OCI-M2 (cell line): ENCODE measurements around the gene NDST1.

Experiments used
- DNase-seq: peaks from one replicate; lab custom pipeline; 2025; ENCODE audit not compliant: unreplicated experiment; lab: John Stamatoyannopoulos, UW

Gene NDST1

GRCh38 chr5:150583541-150584225 lies 75.8 kb downstream of the NDST1 start:
- no peak for DNase-seq

- no peak for DNase-seq
Observed at GRCh38 chr5:150584556-150585335, 76.8 kb downstream of the NDST1 start.

- DNase-seq: no peak
Observed at GRCh38 chr5:150585781-150586341, 77.9 kb downstream of the NDST1 start.

GRCh38 chr5:150587016-150587415 lies 79.1 kb downstream of the NDST1 start:
- DNase-seq: no peak

GRCh38 chr5:150587856-150588595 lies 80.1 kb downstream of the NDST1 start:
- DNase-seq: no peak

GRCh38 chr5:150588596-150588890 lies 80.6 kb downstream of the NDST1 start:
- DNase-seq: no peak

GRCh38 chr5:150589862-150590601 lies 82.1 kb downstream of the NDST1 start:
- DNase-seq: no peak

GRCh38 chr5:150590979-150591695 lies 83.2 kb downstream of the NDST1 start:
- no peak for DNase-seq

- peak; percentile 10 for DNase-seq
Observed at GRCh38 chr5:150593593-150593992, 85.7 kb downstream of the NDST1 start.

GRCh38 chr5:150593996-150594395 lies 86.1 kb downstream of the NDST1 start:
- DNase-seq: no peak

- DNase-seq: peak; percentile 61
Observed at GRCh38 chr5:150595466-150596031, 87.6 kb downstream of the NDST1 start.

GRCh38 chr5:150596313-150596712 lies 88.4 kb downstream of the NDST1 start:
- DNase-seq: no peak

GRCh38 chr5:150596826-150597225 lies 88.9 kb downstream of the NDST1 start:
- DNase-seq: no peak

GRCh38 chr5:150598006-150598405 lies 90.1 kb downstream of the NDST1 start:
- no peak for DNase-seq

GRCh38 chr5:150598821-150599273 lies 90.9 kb downstream of the NDST1 start:
- no peak for DNase-seq

- no peak for DNase-seq
Observed at GRCh38 chr5:150599281-150599680, 91.3 kb downstream of the NDST1 start.

GRCh38 chr5:150599917-150600511 lies 92.1 kb downstream of the NDST1 start:
- DNase-seq: no peak

- DNase-seq: no peak
Observed at GRCh38 chr5:150600616-150601490, 92.9 kb downstream of the NDST1 start.
